VCaP (cell line): ENCODE measurements around the gene IPO8.

Experiments
- H3K27ac ChIP-seq: fragments of 450-650 bp; 2 replicates; pipeline ENCODE4 v1.5.1; 2017
- CTCF ChIP-seq: fragments of 450-650 bp; conservative IDR thresholded peaks from 2 replicates; pipeline ENCODE4 v1.5.1; 2017; ENCODE audit warnings: mild to moderate bottlenecking, moderate library complexity

Gene IPO8

GRCh38 chr12:30726647-30727046, 31.0 kb upstream of the IPO8 start:
- H3K27ac ChIP-seq, result no peak overlapping the region
- TF ChIP-seq CTCF, result no peak

GRCh38 chr12:30725739-30726138, 30.1 kb upstream of the IPO8 start:
- no peak overlapping the region for H3K27ac ChIP-seq
- TF ChIP-seq CTCF, result no peak

GRCh38 chr12:30719060-30719459, 23.4 kb upstream of the IPO8 start:
- TF ChIP-seq CTCF, result no peak
- H3K27ac ChIP-seq, result no peak overlapping the region

- peak overlapping the region; percentile 84 for H3K27ac ChIP-seq
- no peak for TF ChIP-seq CTCF
These were observed 12.1 kb upstream of the IPO8 start for GRCh38 chr12:30707613-30708342.

- TF ChIP-seq CTCF, result no peak
- H3K27ac ChIP-seq, result peak overlapping the region; percentile 84
These were observed 10.8 kb upstream of the IPO8 start for GRCh38 chr12:30706476-30706875.

GRCh38 chr12:30701056-30701455, 5.4 kb upstream of the IPO8 start:
- TF ChIP-seq CTCF, result no peak
- H3K27ac ChIP-seq, result no peak overlapping the region

GRCh38 chr12:30700216-30700900, 4.7 kb upstream of the IPO8 start:
- no peak overlapping the region for H3K27ac ChIP-seq
- TF ChIP-seq CTCF, result no peak
